ENCODE measurements around the gene NPEPL1.

Gene NPEPL1

GRCh38 chr20:58722877-58723627 lies 30.5 kb downstream of the NPEPL1 start:
- TF ChIP-seq ZBTB7A (IDR thresholded peaks at IDR 0.05; ENCODE audit: low read depth) = no peak

- no peak for TF ChIP-seq MAX (IDR thresholded peaks at IDR 0.05)
- TF ChIP-seq TEAD4 (IDR thresholded peaks at IDR 0.05) = no peak
- TF ChIP-seq REST (IDR thresholded peaks at IDR 0.05; ENCODE audit: low read depth) = no peak
- TF ChIP-seq USF1 (IDR thresholded peaks at IDR 0.05) = no peak
- no peak for TF ChIP-seq CREB1 (IDR thresholded peaks at IDR 0.05; ENCODE audit: low read depth)
Observed at GRCh38 chr20:58723628-58723984, 31.0 kb downstream of the NPEPL1 start.

GRCh38 chr20:58731192-58731591 lies 38.6 kb downstream of the NPEPL1 start:
- TF ChIP-seq CEBPB (IDR thresholded peaks at IDR 0.05) = no peak
- no peak for TF ChIP-seq MAX (IDR thresholded peaks at IDR 0.05)
- no peak for TF ChIP-seq EP300 (IDR thresholded peaks at IDR 0.05; ENCODE audit: borderline replicate concordance)
- no peak for TF ChIP-seq TCF12 (IDR thresholded peaks at IDR 0.05; ENCODE audit: low read depth)
- TF ChIP-seq TAF1 (IDR thresholded peaks at IDR 0.05; ENCODE audit: low read depth) = no peak
- TF ChIP-seq RAD21 (IDR thresholded peaks at IDR 0.05; ENCODE audit: low read depth) = no peak
- TF ChIP-seq REST (IDR thresholded peaks at IDR 0.05; ENCODE audit: low read depth) = no peak
- no peak for TF ChIP-seq EGR1 (IDR thresholded peaks at IDR 0.05)
- TF ChIP-seq FOXM1 (IDR thresholded peaks at IDR 0.05; ENCODE audit: borderline replicate concordance, low read depth) = no peak
- TF ChIP-seq TEAD4 (IDR thresholded peaks at IDR 0.05) = no peak
- no peak for TF ChIP-seq USF1 (IDR thresholded peaks at IDR 0.05)
- no peak for TF ChIP-seq YY1 (IDR thresholded peaks at IDR 0.05; ENCODE audit: low read depth)
- TF ChIP-seq NFIC (IDR thresholded peaks at IDR 0.05) = no peak
- no peak for TF ChIP-seq CREB1 (IDR thresholded peaks at IDR 0.05; ENCODE audit: low read depth)
- no peak for TF ChIP-seq ZBTB7A (IDR thresholded peaks at IDR 0.05; ENCODE audit: low read depth)

- TF ChIP-seq MAX (IDR thresholded peaks at IDR 0.05) (no peak), USF1 (IDR thresholded peaks at IDR 0.05) (no peak), TCF12 (IDR thresholded peaks at IDR 0.05; ENCODE audit: low read depth) (no peak), EGR1 (IDR thresholded peaks at IDR 0.05) (no peak), RAD21 (IDR thresholded peaks at IDR 0.05; ENCODE audit: low read depth) (no peak)
Observed at GRCh38 chr20:58737198-58737597, 44.6 kb downstream of the NPEPL1 start.

- TF ChIP-seq CREB1 (IDR thresholded peaks at IDR 0.05; ENCODE audit: low read depth) = no peak
- TF ChIP-seq USF1 (IDR thresholded peaks at IDR 0.05) = no peak
- no peak for TF ChIP-seq NFIC (IDR thresholded peaks at IDR 0.05)
- TF ChIP-seq REST (IDR thresholded peaks at IDR 0.05; ENCODE audit: low read depth) = no peak
- TF ChIP-seq RAD21 (IDR thresholded peaks at IDR 0.05; ENCODE audit: low read depth) = no peak
- TF ChIP-seq TCF12 (IDR thresholded peaks at IDR 0.05; ENCODE audit: low read depth) = no peak
- TF ChIP-seq TAF1 (IDR thresholded peaks at IDR 0.05; ENCODE audit: low read depth) = no peak
- no peak for TF ChIP-seq EP300 (IDR thresholded peaks at IDR 0.05; ENCODE audit: borderline replicate concordance)
- no peak for TF ChIP-seq MAX (IDR thresholded peaks at IDR 0.05)
- TF ChIP-seq YY1 (IDR thresholded peaks at IDR 0.05; ENCODE audit: low read depth) = no peak
- TF ChIP-seq CEBPB (IDR thresholded peaks at IDR 0.05) = no peak
- TF ChIP-seq TEAD4 (IDR thresholded peaks at IDR 0.05) = no peak
- no peak for TF ChIP-seq EGR1 (IDR thresholded peaks at IDR 0.05)
- TF ChIP-seq ZBTB7A (IDR thresholded peaks at IDR 0.05; ENCODE audit: low read depth) = no peak
- TF ChIP-seq FOXM1 (IDR thresholded peaks at IDR 0.05; ENCODE audit: borderline replicate concordance, low read depth) = no peak
Observed at GRCh38 chr20:58740356-58741308, 48.0 kb downstream of the NPEPL1 start.
